Glomerular visceral epithelial cell (primary cell): Measurements from ENCODE around the gene SIX2.

Source experiments
- DNase-seq: peaks from one replicate; pipeline ENCODE4 v3.0.0-alpha.2; 2016; ENCODE audit errors: extremely low spot score

The SIX2 gene

DNA sequence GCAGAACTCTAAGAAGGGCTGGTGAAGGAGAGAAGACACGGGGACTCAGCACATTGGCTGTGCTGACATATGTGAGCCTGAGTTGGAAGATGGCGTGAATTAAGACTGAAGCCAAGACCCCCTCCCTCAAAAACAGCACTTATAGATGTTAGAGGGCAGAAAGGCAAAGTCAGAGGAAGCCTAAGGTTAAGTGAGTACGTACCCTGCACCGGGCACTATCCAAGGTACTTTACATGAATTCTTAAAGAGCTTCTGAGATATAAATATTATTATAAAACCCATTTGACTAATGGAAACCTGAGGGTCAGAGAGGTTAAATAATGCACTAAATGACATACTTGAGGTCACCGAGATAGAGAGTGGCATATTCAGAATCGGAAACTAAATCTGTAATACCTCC is 42.2 kb downstream of the SIX2 start:
- no peak for DNase-seq

DNA sequence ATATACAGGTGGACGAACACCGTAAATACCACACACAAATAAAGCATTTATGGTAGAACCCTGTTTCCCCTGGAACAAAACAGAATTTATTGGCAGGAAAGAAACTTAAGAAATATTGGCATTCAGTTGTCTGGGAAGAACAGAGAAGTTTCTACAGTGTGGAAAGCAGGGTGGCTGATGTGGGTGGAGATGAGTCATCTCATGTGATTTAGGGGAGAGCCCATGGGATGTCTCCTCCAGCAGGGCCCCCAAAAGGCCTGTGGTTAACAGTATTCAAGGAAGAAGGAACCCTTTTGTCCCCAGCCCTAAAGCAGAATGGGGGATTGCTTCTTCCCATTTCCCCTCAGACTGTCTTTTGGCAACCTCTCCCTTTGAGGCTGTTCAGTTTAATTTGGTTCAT is 43.6 kb downstream of the SIX2 start:
- DNase-seq = no peak

DNA sequence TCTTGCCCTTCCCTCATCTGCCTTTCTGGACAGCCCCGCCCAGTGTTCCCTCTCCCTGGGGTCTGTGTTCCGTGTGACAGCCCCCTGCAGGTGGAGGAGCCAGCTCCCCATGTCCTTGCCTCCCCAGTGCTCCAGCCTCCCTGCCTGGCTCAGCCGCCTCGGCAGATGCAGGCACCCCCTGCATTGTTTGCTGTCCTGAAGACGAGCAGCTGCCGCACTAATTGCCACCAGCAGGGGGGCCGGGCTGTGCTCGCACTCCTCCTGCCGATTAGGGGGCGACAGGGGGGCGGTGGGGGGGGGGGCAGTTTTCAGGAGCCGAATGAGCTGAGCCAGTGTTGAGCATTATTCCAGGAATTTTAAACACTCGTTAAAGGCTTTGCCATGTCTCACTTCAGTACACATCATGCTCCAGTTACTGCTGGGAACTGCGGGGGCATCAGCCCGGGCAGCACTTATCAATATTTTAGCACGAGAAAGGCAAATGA is 44.5 kb downstream of the SIX2 start:
- no peak for DNase-seq

DNA sequence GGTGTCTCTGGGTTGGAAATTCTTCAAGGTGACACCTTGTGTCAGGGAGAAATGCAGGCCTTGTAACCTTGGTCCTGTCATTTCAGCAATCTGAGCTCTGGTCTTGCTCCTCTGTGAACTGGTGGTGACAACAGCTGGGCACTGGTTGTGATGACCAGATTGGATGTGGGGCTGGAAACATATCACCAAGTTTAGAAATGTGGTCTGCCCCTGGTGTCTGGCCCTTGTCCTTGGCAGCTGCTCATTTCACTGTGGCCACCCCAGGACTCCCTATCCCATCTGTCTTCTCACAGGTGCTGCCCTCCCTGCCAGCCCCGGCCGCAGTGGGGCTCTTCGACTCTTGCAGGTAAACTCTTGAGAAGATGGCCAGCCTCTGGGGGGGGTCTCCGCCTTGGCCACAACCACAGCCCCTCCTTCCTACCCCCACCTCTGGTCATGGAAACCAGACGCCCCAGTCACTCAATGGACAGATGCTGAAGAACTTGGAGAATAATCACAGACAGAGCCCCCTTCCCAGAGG is 47.0 kb downstream of the SIX2 start:
- no peak for DNase-seq

DNA sequence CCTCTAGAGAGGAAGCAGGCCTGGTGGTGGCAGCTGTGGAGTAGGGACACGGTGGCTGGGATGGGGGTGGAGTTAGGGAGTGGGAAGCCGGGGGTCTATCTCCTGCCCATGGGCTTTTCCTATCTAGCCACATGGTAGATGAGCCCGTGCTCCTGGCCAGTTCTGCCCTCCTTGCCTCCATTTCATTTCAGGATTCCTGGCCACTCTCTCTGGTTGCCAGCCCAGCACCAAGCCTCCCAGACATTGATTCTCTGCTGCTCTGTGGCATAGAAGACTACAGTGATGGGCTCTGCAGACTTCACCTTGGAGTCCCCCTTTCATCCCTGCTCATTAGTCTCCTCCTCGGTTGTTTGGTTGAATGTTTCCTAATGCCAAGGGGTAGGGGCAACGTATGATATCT is 48.4 kb downstream of the SIX2 start:
- no peak for DNase-seq

DNA sequence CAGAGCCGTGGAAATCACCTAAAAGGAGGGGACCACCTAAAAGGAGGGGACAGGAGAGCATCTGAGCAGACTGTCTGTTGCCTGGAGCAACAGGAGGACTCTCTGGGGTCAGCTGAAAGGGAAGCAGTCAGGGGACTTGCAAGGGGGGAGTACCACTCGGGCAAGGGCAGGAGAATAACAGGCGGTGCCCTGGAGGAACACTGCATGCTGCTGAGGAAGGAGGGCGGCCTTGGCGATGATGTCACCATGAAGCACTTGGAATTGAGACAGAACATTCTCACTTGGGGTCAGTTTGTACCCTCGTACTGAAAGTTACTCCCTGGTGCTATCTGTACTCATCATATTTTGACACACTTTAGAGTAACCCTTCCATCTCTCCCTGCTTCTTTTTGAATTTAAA is 49.4 kb downstream of the SIX2 start:
- no peak for DNase-seq

DNA sequence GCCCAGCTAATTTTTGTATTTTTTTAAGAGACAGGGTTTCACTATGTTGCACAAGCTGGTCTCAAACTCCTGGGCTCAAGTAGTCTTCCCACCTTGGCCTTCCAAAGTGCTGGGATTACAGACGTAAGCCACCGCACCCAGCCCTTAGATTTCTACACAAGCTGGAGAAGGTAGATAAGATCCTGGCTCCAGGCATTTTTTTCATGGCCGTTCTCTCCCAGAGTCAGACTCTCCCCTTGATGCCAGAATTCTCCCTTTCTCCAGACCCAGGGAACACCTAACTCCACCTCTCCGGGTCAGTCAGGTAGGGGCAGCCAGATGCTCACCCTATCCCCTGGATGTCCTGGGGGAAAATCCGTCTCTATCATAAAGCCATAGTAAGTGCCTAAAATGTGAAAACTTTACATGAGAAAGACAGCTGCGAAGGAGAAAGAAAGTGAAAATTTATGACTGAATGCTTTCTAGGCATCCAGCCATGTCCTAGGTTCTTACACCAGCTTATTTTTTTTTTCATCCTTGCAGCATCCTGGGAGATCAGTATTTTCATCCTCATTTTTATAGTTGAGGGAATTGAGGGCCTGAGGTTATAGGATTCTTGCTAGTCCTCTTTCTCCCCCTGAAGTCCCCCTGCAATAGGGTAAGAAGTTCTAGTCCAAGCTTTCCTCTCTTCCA is 51.5 kb downstream of the SIX2 start:
- no peak for DNase-seq

DNA sequence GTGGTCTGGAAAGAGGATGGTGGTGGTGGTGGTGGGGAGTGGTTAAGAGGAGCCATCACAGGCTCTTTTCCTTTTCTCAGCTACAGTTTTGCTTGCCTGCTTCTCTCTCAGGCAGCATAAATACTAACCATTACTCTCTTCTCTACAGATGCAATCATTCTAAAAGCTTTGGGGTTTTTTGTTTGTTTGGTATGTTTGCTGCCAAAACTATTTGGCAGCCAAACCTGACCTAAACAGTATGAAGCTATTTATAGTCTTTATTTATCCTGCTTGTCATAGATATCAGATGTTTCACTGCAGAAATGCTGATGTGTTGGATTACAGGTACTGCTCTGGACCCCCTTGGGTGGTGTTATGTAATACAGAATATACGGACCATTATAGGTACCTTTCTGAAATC is 52.4 kb downstream of the SIX2 start:
- no peak for DNase-seq

DNA sequence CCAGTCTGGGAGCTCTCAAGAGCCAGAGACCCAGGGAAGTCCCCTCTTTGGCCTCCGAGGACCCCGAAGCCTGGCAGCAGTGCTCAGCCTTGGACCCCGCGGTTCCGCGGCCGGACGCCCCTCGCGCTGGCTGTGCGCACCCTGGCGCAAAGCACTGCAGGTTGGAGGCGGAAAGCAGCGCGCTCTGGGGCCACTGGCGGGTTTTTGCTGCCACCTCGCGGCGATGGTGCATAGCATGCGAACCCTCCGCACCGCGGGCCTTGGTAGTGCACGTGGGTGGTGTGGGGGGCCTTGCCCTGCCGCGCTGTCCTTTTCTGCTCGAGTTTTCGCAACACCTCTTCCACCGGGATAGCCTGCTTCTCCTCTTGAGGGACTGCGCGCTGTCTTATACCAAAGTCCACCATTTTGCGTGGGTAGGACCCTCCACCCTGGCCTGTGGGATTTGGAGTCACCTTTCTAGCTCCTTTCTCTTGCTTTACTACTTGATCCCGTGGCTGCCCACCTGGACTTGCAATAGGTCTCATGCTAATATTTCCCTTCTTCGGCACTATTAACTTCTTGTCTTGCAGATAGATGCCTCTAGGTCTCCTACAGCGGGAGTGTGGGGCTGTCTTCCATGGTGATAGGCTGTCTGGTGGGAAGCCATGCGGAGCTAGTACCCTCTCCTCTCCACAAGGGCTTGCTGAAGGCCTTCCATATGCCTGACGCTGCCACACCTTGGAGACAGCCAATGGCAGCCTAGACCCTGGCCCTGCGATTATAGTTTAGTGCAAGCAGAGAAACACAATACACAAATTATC is 53.5 kb downstream of the SIX2 start:
- peak; percentile 54 for DNase-seq
